Keratinocyte (primary cell): ENCODE results near the gene SCRG1. TPM values are rescaled to one million over a fixed set of nuclear protein-coding genes. Genes with fewer than 3 reads are reported as not detected.

ENCODE experiments used
- DNase-seq: peaks from one replicate; pipeline ENCODE4 v3.0.0-alpha.2; 2011; ENCODE audit warnings: low read depth, missing footprints, low spot score
- FAIRE-seq: peaks from 2 replicates; lab custom pipeline; 2011; peaks lifted over from hg19 to GRCh38; lab: Jason Lieb, UNC
- H2AFZ ChIP-seq: 2 replicates; pipeline ENCODE4 v1.6.0; 2012; ENCODE audit warnings: low read length, control low read depth, inconsistent platforms; ENCODE audit not compliant: control insufficient read depth
- H3K27ac ChIP-seq: 2 replicates; pipeline ENCODE4 v1.5.1; 2011; ENCODE audit warnings: low read length; ENCODE audit not compliant: control insufficient read depth, insufficient read depth
- H3K27me3 ChIP-seq: 3 replicates; pipeline ENCODE4 v1.6.0; 2011; ENCODE audit warnings: low read length; ENCODE audit not compliant: control insufficient read depth, insufficient read depth; ENCODE audit errors: extremely low read depth
- H3K36me3 ChIP-seq, 2 experiments: 2 replicates in 1 of 2; 3 replicates in 1 of 2; pipeline ENCODE4 v1.5.1; 2011; ENCODE audit warnings: low read length in 2 of 2, mild to moderate bottlenecking in 1 of 2; ENCODE audit not compliant: control insufficient read depth in 2 of 2, insufficient read depth in 2 of 2; ENCODE audit errors: extremely low read depth in 1 of 2
- H3K4me1 ChIP-seq: 3 replicates; pipeline ENCODE4 v1.5.1; 2011; ENCODE audit warnings: low read length; ENCODE audit not compliant: control insufficient read depth, insufficient read depth; ENCODE audit errors: extremely low read depth
- H3K4me2 ChIP-seq: 3 replicates; pipeline ENCODE4 v1.6.0; 2011; ENCODE audit warnings: low read depth, low read length; ENCODE audit not compliant: control insufficient read depth, insufficient read depth; ENCODE audit errors: extremely low read depth
- H3K4me3 ChIP-seq, 3 experiments: fragments of 200-600 bp in 1 of 3; sonication (generic) in 1 of 3; 2 replicates in 2 of 3; 3 replicates in 1 of 3; pipeline ENCODE4 v1.5.1; 2011 to 2016; ENCODE audit warnings: low read length in 3 of 3, mild to moderate bottlenecking in 3 of 3, control low read depth in 2 of 3, inconsistent platforms in 1 of 3, low read depth in 1 of 3, mixed read lengths in 1 of 3, mixed run types in 1 of 3, moderate library complexity in 1 of 3; ENCODE audit not compliant: control insufficient read depth in 2 of 3, insufficient read depth in 2 of 3; ENCODE audit errors: extremely low read depth in 1 of 3
- H3K79me2 ChIP-seq: 2 replicates; pipeline ENCODE4 v1.6.0; 2012; ENCODE audit warnings: low read length; ENCODE audit not compliant: control insufficient read depth, insufficient read depth
- H3K9ac ChIP-seq: 3 replicates; pipeline ENCODE4 v1.6.0; 2011; ENCODE audit warnings: low read length; ENCODE audit not compliant: control insufficient read depth, insufficient read depth; ENCODE audit errors: extremely low read depth
- H3K9me1 ChIP-seq: 3 replicates; pipeline ENCODE4 v1.6.0; 2011; ENCODE audit warnings: low read length; ENCODE audit not compliant: control insufficient read depth, insufficient read depth; ENCODE audit errors: extremely low read depth
- H3K9me3 ChIP-seq: 2 replicates; pipeline ENCODE4 v1.5.1; 2012; ENCODE audit warnings: low read depth, low read length; ENCODE audit not compliant: control insufficient read depth
- H4K20me1 ChIP-seq: 3 replicates; pipeline ENCODE4 v1.6.0; 2011; ENCODE audit warnings: low read length; ENCODE audit not compliant: control insufficient read depth, insufficient read depth; ENCODE audit errors: extremely low read depth
- CTCF ChIP-seq, 3 experiments: IDR thresholded peaks in 1 of 3; conservative IDR thresholded peaks in 1 of 3; optimal IDR thresholded peaks in 1 of 3; 2 replicates in 2 of 3; 3 replicates in 1 of 3; pipeline versions ENCODE3 to v1.5.1; 2011; ENCODE audit warnings: low read length in 3 of 3, mild to moderate bottlenecking in 3 of 3, moderate library complexity in 2 of 3, control low read depth in 1 of 3, inconsistent platforms in 1 of 3; ENCODE audit not compliant: insufficient read depth in 2 of 3; ENCODE audit errors: extremely low read depth in 1 of 3
- EZH2 ChIP-seq: IDR thresholded peaks from one replicate; pipeline ENCODE4 v1.6.1; 2012; ENCODE audit warnings: inconsistent platforms, mild to moderate bottlenecking, low read length, moderate library complexity
- dilution Hi-C: fragments of 300-500 bp; cut with MboI; formaldehyde crosslinking; loops from one replicate; pipeline ENCODE4 v1.7.0; 2020; ENCODE audit warnings: low sequenced_read_pairs; ENCODE audit not compliant: extremely low pct_ligation_motif_present
- polyA plus RNA-seq, 5 experiments: library from polyadenylated mRNA; depleted of rRNA in 3 of 5; stranded (reverse) in 3 of 5; stranded (forward) in 1 of 5; unstranded in 1 of 5; fragments of >200 nt; gene quantifications; 1 replicate in 1 of 5; 2 replicates in 3 of 5; 3 replicates in 1 of 5; pipeline versions ENCODE4 v1.2.1 to v1.2.3, GENCODE V29; 2011 to 2012; ENCODE audit warnings: missing spikeins in 2 of 5, low read depth in 1 of 5, low replicate concordance in 1 of 5

Gene SCRG1
- polyA plus RNA-seq, 1 donor (not counting 4 experiments of a cell fraction or from before 2014, with no cell fraction given) = not detected

- DNase-seq = no peak
- Histone ChIP-seq H2AFZ (no peak overlapping the region), H3K4me3 (no peak overlapping the region), H3K9me3 (no peaks in the 10 kb centered on the region), H3K27ac (no peak overlapping the region), H3K4me2 (no peak overlapping the region), H3K4me1 (no peaks in the 10 kb centered on the region), H3K36me3 (no peaks in the 10 kb centered on the region), H4K20me1 (no peaks in the 10 kb centered on the region), H3K79me2 (no peaks in the 10 kb centered on the region), H3K9me1 (no peaks in the 10 kb centered on the region), H3K9ac (no peak overlapping the region), H3K27me3 (no peaks in the 10 kb centered on the region)
- no peak for TF ChIP-seq CTCF (optimal IDR thresholded peaks at IDR 0.05 in 1 of 3, IDR thresholded peaks at IDR 0.05 in 1 of 3, conservative IDR thresholded peaks at IDR 0.05 in 1 of 3; ENCODE audit: extremely low read depth in 1 of 3, insufficient read depth in 2 of 3, low read length in 3 of 3)
- TF ChIP-seq EZH2 = no peak
- dilution Hi-C loops = no loop called here
- FAIRE-seq = no peak
Observed at GRCh38 chr4:173401063-173401462, 2.1 kb upstream of the SCRG1 start.

GRCh38 chr4:173398220-173398619 lies 696 bp downstream of the SCRG1 start:
- H4K20me1 ChIP-seq = no peaks in the 10 kb centered on the region
- no peaks in the 10 kb centered on the region for H3K9me1 ChIP-seq
- H3K4me3 ChIP-seq = no peak overlapping the region
- no peaks in the 10 kb centered on the region for H3K9me3 ChIP-seq
- no peaks in the 10 kb centered on the region for H3K4me1 ChIP-seq
- no peaks in the 10 kb centered on the region for H3K36me3 ChIP-seq
- FAIRE-seq (no peak), DNase-seq (no peak)
- H3K27ac ChIP-seq = no peak overlapping the region
- no peaks in the 10 kb centered on the region for H3K79me2 ChIP-seq
- TF ChIP-seq EZH2 (no peak), CTCF (optimal IDR thresholded peaks at IDR 0.05 in 1 of 3, IDR thresholded peaks at IDR 0.05 in 1 of 3, conservative IDR thresholded peaks at IDR 0.05 in 1 of 3; ENCODE audit: extremely low read depth in 1 of 3, insufficient read depth in 2 of 3, low read length in 3 of 3) (no peak)
- H2AFZ ChIP-seq = no peak overlapping the region
- H3K9ac ChIP-seq = no peak overlapping the region
- H3K27me3 ChIP-seq = no peaks in the 10 kb centered on the region
- dilution Hi-C loops = no loop called here
- no peak overlapping the region for H3K4me2 ChIP-seq
